ENCODE results near the gene SYNDIG1. TPM values are rescaled to one million over a fixed set of nuclear protein-coding genes. Genes with fewer than 3 reads are reported as not detected.
A peak's percentile ranks its signal among the peaks of the same experiment; 100 is the strongest.

Gene SYNDIG1
- total RNA-seq, 1 donor from 2014 or later, result not detected

DNA sequence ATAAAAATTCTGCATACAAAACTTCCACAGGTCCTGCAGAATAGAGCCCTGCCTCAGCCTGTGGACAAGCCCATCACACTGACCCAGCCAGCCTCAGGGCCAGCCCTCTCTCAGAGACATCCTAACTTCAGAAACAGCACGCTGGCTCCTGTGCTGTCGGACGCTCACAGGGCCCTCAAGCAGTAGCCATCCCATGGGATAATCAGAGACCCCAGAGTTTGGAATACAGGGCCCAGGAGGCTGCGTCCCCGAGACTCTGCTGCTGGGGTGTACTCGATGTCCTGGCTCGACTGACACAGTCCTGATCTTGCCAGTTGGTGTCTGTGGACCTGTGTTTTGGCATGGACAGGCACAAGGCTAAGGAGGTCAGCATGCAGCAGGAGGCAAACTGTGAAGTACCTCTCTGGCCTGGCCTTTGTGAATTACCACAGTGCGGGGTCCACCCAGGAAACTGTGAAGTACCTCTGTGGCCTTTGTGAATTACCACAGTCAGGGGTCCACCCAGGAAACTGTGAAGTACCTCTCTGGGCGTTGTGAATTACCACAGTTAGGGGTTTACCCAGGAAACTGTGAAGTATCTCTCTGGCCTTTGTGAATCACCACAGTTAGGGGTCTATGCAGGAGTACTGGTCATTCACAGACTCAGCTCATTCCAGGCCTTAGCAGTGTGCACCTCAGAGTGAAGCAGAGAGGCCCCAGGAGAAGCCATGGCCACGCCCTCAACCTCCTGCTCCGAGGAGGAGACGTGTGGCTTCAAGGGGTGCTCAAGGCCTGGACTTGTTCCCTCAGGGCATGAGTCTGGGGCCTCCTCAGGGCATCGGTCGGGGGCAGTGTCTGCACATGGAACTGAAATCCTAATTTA is 212.4 kb downstream of the SYNDIG1 start:
- no peaks in the 10 kb centered on the region for H3K36me3 Mint-ChIP-seq (ENCODE audit: low read depth)
- no peak overlapping the region for H3K27ac Mint-ChIP-seq
- intact Hi-C loops (cut with micrococcal nuclease), result no loop called here
- H3K9me3 Mint-ChIP-seq, result no peaks in the 10 kb centered on the region
- no peak for DNase-seq (ENCODE audit: low spot score)
- no peak overlapping the region for H3K4me3 Mint-ChIP-seq
- H3K27me3 Mint-ChIP-seq (ENCODE audit: insufficient read depth), result no peaks in the 10 kb centered on the region
- H3K4me1 Mint-ChIP-seq (ENCODE audit: low read depth), result peaks cover 6% of the 10 kb centered on the region

GRCh38 chr20:24682496-24682985 is 213.1 kb downstream of the SYNDIG1 start:
- intact Hi-C loops (cut with micrococcal nuclease), result no loop called here
- no peak overlapping the region for H3K27ac Mint-ChIP-seq
- H3K27me3 Mint-ChIP-seq (ENCODE audit: insufficient read depth), result no peaks in the 10 kb centered on the region
- H3K4me3 Mint-ChIP-seq, result peak overlapping the region; percentile 40
- no peaks in the 10 kb centered on the region for H3K36me3 Mint-ChIP-seq (ENCODE audit: low read depth)
- H3K4me1 Mint-ChIP-seq (ENCODE audit: low read depth), result peaks cover 6% of the 10 kb centered on the region
- DNase-seq (ENCODE audit: low spot score), result no peak
- H3K9me3 Mint-ChIP-seq, result no peaks in the 10 kb centered on the region

DNA sequence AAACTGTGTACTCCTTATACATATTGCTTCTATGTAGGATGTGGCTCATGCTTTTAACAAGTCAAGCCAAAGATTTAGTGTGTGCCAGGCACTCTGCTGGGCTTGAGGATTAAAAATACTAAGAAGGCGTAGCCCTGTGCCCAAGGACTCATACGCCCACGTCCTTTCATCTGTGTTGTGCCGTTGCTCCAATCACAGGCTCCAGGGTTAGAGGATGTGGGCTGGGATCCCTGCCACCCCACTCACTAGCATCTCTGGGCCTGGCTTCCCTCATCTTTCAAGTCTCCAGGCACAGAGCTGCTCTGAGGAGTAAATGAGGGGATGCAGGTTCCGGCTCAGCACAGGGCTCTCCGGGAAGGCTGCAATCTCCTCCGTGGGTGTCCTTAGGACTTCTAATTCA is 214.2 kb downstream of the SYNDIG1 start:
- Mint-ChIP-seq H3K4me1 (ENCODE audit: low read depth) (peaks cover 6% of the 10 kb centered on the region), H3K36me3 (ENCODE audit: low read depth) (no peaks in the 10 kb centered on the region), H3K4me3 (no peak overlapping the region), H3K27ac (no peak overlapping the region), H3K9me3 (no peaks in the 10 kb centered on the region), H3K27me3 (ENCODE audit: insufficient read depth) (no peaks in the 10 kb centered on the region)
- DNase-seq (ENCODE audit: low spot score), result no peak
- intact Hi-C loops (cut with micrococcal nuclease), result no loop called here

DNA sequence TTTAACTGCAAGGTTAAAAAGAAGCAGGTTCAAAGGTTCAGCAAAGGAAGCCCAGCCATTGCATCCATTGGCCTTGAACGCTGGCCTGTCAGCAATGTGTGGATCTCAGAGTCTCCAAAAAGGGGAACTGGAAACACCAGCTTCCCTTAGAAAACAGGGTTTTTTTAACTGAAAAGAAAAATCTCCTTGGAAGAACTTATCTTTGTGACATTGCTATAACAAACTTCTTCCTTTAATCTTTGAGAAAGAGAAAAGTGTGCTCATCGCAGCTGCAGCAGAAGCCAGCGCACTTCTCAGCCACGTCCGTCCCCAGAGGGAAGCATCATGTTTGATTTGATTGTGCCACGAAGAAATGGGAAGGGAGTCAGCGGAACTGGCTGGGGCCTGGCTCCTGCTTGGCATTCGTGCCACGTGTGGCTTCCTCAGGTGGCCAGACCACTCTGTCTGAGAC is 215.0 kb downstream of the SYNDIG1 start:
- Mint-ChIP-seq H3K9me3 (no peaks in the 10 kb centered on the region), H3K27ac (no peak overlapping the region), H3K4me1 (ENCODE audit: low read depth) (peaks cover 6% of the 10 kb centered on the region), H3K27me3 (ENCODE audit: insufficient read depth) (no peaks in the 10 kb centered on the region), H3K36me3 (ENCODE audit: low read depth) (no peaks in the 10 kb centered on the region), H3K4me3 (no peak overlapping the region)
- DNase-seq (ENCODE audit: low spot score), result no peak
- intact Hi-C loops (cut with micrococcal nuclease), result no loop called here

GRCh38 chr20:24684956-24685691 is 215.7 kb downstream of the SYNDIG1 start:
- H3K4me3 Mint-ChIP-seq, result no peak overlapping the region
- no peaks in the 10 kb centered on the region for H3K27me3 Mint-ChIP-seq (ENCODE audit: insufficient read depth)
- H3K27ac Mint-ChIP-seq, result no peak overlapping the region
- intact Hi-C loops (cut with micrococcal nuclease), result no loop called here
- H3K9me3 Mint-ChIP-seq, result no peaks in the 10 kb centered on the region
- H3K4me1 Mint-ChIP-seq (ENCODE audit: low read depth), result peaks cover 6% of the 10 kb centered on the region
- H3K36me3 Mint-ChIP-seq (ENCODE audit: low read depth), result no peaks in the 10 kb centered on the region
- DNase-seq (ENCODE audit: low spot score), result no peak

DNA sequence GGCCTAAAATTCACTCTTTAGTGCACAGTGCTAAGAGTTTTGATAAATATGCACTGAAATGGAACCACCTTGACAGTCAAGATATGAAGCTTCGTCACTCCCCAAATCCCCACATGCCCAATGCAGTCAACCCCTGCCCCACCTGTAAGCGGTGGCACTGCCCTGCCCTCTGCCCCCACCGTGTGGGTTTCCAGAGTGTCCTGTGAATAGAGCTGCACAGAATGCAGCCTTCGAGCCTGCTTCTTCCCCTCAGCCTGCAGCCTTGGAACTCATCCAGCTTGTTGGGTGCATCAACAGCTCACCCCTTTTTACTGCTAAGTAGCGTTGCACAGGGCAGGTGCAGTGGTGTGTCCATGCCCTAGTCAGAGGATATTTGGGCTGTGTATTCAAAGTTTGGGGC is 216.3 kb downstream of the SYNDIG1 start:
- Mint-ChIP-seq H3K27me3 (ENCODE audit: insufficient read depth) (no peaks in the 10 kb centered on the region), H3K27ac (no peak overlapping the region), H3K36me3 (ENCODE audit: low read depth) (no peaks in the 10 kb centered on the region), H3K4me3 (no peak overlapping the region), H3K4me1 (ENCODE audit: low read depth) (peaks cover 6% of the 10 kb centered on the region), H3K9me3 (no peaks in the 10 kb centered on the region)
- intact Hi-C loops (cut with micrococcal nuclease), result no loop called here
- no peak for DNase-seq (ENCODE audit: low spot score)

DNA sequence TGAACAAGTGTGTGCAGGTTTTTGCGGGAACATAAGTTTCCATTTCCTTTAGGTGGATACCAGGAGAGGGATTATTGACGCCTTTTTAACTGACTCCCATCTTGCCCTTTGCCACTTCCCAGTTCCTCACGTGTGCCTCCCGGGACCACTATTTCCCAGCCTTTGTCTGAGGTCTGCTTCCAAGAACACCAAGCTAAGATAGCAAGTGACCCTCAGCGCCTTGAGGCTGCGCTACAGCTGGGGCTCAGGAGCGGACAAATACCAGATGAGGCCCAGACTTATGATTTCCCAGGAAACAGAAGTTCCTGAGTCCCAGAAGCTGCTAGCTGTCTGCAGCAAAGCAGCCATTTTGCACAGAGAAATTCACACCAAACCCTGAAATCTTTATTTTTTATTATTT is 216.7 kb downstream of the SYNDIG1 start:
- no peaks in the 10 kb centered on the region for H3K9me3 Mint-ChIP-seq
- H3K27ac Mint-ChIP-seq, result no peak overlapping the region
- no peaks in the 10 kb centered on the region for H3K36me3 Mint-ChIP-seq (ENCODE audit: low read depth)
- intact Hi-C loops (cut with micrococcal nuclease), result no loop called here
- H3K4me3 Mint-ChIP-seq, result no peak overlapping the region
- peaks cover 6% of the 10 kb centered on the region for H3K4me1 Mint-ChIP-seq (ENCODE audit: low read depth)
- no peak for DNase-seq (ENCODE audit: low spot score)
- no peaks in the 10 kb centered on the region for H3K27me3 Mint-ChIP-seq (ENCODE audit: insufficient read depth)

DNA sequence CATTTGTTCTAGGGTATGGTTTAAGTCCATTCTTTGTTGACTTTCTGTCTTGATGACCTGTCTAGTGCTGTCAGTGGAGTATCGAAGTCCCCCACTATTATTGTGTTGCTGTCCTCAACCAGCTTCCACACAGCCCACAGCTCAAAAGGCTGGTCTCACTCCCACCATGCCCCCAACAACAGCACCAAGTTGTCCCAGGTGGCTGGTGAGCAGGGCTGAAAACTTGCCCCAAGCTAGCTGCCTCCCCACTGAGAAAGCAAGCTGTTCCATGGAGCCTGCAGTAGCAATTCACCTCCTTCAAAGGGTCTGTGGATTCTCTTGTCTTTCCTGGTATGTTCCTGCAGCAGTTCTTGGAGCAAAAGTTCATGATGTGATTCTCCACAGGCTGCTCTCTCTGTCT is 221.0 kb downstream of the SYNDIG1 start:
- no peak for DNase-seq (ENCODE audit: low spot score)
- H3K4me3 Mint-ChIP-seq, result no peak overlapping the region

GRCh38 chr20:24691901-24692351 is 222.5 kb downstream of the SYNDIG1 start:
- H3K9me3 Mint-ChIP-seq, result no peaks in the 10 kb centered on the region
- no peaks in the 10 kb centered on the region for H3K4me1 Mint-ChIP-seq (ENCODE audit: low read depth)
- no peak overlapping the region for H3K4me3 Mint-ChIP-seq
- no peak for DNase-seq (ENCODE audit: low spot score)
- intact Hi-C loops (cut with micrococcal nuclease), result no loop called here
- no peaks in the 10 kb centered on the region for H3K36me3 Mint-ChIP-seq (ENCODE audit: low read depth)
- no peak overlapping the region for H3K27ac Mint-ChIP-seq
- no peaks in the 10 kb centered on the region for H3K27me3 Mint-ChIP-seq (ENCODE audit: insufficient read depth)

More for the DNA sequence above, 221.0 kb downstream of the SYNDIG1 start:
- Mint-ChIP-seq H3K27ac (no peak overlapping the region), H3K27me3 (ENCODE audit: insufficient read depth) (no peaks in the 10 kb centered on the region), H3K9me3 (no peaks in the 10 kb centered on the region), H3K36me3 (ENCODE audit: low read depth) (no peaks in the 10 kb centered on the region), H3K4me1 (ENCODE audit: low read depth) (no peaks in the 10 kb centered on the region)
- intact Hi-C loops (cut with micrococcal nuclease), result no loop called here

GRCh38 chr20:24692446-24693200 is 223.2 kb downstream of the SYNDIG1 start:
- H3K9me3 Mint-ChIP-seq, result no peaks in the 10 kb centered on the region
- H3K36me3 Mint-ChIP-seq (ENCODE audit: low read depth), result no peaks in the 10 kb centered on the region
- intact Hi-C loops (cut with micrococcal nuclease), result no loop called here
- no peaks in the 10 kb centered on the region for H3K27me3 Mint-ChIP-seq (ENCODE audit: insufficient read depth)
- DNase-seq (ENCODE audit: low spot score), result no peak
- no peak overlapping the region for H3K4me3 Mint-ChIP-seq
- no peak overlapping the region for H3K27ac Mint-ChIP-seq
- no peaks in the 10 kb centered on the region for H3K4me1 Mint-ChIP-seq (ENCODE audit: low read depth)

- Mint-ChIP-seq H3K27ac (no peak overlapping the region), H3K9me3 (no peaks in the 10 kb centered on the region), H3K36me3 (ENCODE audit: low read depth) (no peaks in the 10 kb centered on the region), H3K4me3 (no peak overlapping the region), H3K4me1 (ENCODE audit: low read depth) (no peaks in the 10 kb centered on the region), H3K27me3 (ENCODE audit: insufficient read depth) (no peaks in the 10 kb centered on the region)
- intact Hi-C loops (cut with micrococcal nuclease), result no loop called here
- DNase-seq (ENCODE audit: low spot score), result no peak
Measured at GRCh38 chr20:24693466-24694156, 224.2 kb downstream of the SYNDIG1 start.

DNA sequence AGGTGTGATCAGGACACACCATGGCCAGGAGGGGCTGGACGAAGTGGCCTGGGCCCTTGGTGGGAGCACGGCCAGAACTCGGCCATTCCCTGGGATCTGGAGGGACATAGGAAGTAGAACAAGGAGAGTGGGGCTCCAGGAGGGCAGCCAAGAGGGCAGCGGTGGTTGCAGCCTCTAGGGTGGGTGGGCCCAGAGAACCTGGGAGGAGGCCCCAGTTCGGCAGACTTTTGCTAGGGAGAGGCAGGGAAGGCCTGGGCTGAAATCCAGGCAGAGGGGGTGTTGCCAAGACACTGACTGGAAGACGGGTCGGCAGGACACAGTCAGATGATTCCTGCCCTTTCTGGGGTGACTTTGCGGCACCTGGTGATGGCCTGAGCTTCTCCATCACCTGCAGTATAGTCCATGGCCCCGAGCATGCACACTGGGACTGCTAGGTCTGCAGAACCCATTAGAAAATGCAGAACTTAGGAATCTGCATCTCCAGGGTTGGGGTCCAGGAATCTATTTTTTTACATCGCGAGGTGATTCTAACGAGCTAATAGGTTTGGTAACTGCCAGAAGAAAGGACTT is 224.8 kb downstream of the SYNDIG1 start:
- intact Hi-C loops (cut with micrococcal nuclease), result no loop called here
- Mint-ChIP-seq H3K36me3 (ENCODE audit: low read depth) (no peaks in the 10 kb centered on the region), H3K4me1 (ENCODE audit: low read depth) (no peaks in the 10 kb centered on the region), H3K9me3 (no peaks in the 10 kb centered on the region), H3K4me3 (no peak overlapping the region), H3K27me3 (ENCODE audit: insufficient read depth) (no peaks in the 10 kb centered on the region), H3K27ac (no peak overlapping the region)
- DNase-seq (ENCODE audit: low spot score), result no peak

All from activated T-helper 1 cell treated with anti-CD3 and anti-CD28 coated beads, Interleukin-12 subunit alpha, Interleukin-12 subunit beta, Interleukin-2, Interleukin-4 antibody, amounts not matched to agents 30 ng/mL and 10 ng/mL and 1 ng/mL, durations not matched to agents 14 hours and 24 hours and 36 hours (primary cell).